MM.1S (cell line): ENCODE results near the gene KLF6.

ENCODE experiments used
- EZH2 ChIP-seq: fragments of 300-600 bp; sonication (generic); optimal IDR thresholded peaks from 2 replicates; pipeline ENCODE3; 2017; ENCODE audit warnings: low read depth, mild to moderate bottlenecking, antibody characterized with exemption, low read length, mixed read lengths
- TF ChIP-seq, protein P1 (sequence below): fragments of 300-600 bp; sonication (generic); IDR thresholded peaks from 2 replicates; pipeline ENCODE4 v1.5.1; 2016; ENCODE audit warnings: antibody characterized with exemption, low read length, mixed read lengths

DNA sequence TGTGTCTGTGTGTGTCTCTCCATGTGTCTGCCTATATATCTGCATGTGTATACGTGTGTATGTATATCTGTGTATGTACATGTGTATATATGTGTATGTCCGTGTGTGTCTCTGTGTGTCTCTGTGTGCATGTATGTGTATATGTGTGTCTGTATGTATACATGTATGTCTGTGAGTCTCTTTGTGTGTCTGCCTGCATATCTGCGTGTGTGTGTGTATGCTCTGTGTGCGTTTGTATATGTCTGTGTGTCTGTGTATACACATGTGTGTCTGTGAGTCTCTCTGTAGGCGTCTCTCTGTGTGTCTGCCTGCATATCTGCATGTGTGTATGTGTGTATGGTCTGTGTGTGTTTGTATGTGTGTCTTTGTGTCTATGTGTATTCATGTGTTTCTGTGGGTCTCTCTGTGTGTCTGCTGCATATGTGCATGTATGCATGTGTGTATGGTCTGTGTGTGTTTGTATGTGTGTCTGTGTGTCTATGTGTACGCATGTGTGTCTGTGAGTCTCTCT, 23.7 kb upstream of the KLF6 start:
- TF ChIP-seq EZH2 = no peak
- TF ChIP-seq, protein P1, sequence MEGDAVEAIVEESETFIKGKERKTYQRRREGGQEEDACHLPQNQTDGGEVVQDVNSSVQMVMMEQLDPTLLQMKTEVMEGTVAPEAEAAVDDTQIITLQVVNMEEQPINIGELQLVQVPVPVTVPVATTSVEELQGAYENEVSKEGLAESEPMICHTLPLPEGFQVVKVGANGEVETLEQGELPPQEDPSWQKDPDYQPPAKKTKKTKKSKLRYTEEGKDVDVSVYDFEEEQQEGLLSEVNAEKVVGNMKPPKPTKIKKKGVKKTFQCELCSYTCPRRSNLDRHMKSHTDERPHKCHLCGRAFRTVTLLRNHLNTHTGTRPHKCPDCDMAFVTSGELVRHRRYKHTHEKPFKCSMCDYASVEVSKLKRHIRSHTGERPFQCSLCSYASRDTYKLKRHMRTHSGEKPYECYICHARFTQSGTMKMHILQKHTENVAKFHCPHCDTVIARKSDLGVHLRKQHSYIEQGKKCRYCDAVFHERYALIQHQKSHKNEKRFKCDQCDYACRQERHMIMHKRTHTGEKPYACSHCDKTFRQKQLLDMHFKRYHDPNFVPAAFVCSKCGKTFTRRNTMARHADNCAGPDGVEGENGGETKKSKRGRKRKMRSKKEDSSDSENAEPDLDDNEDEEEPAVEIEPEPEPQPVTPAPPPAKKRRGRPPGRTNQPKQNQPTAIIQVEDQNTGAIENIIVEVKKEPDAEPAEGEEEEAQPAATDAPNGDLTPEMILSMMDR = no peak
